Endodermal cell (in vitro differentiated cells): Measurements from ENCODE around the gene MBOAT1. TPM values are rescaled to one million over a fixed set of nuclear protein-coding genes. Genes with fewer than 3 reads are reported as not detected.

Experiments used
- DNase-seq: peaks from one replicate; pipeline ENCODE4 v3.0.0-alpha.2; 2017
- H3K27ac ChIP-seq: 2 replicates; pipeline ENCODE4 v1.5.1; 2013; ENCODE audit warnings: mild to moderate bottlenecking, low read depth, low read length, moderate library complexity
- H3K27me3 ChIP-seq: 2 replicates; pipeline ENCODE4 v1.6.1; 2013; ENCODE audit warnings: mild to moderate bottlenecking, low read length, moderate library complexity; ENCODE audit not compliant: insufficient read depth, control insufficient read depth, poor library complexity, severe bottlenecking
- H3K36me3 ChIP-seq: 2 replicates; pipeline ENCODE4 v1.7.0; 2013; ENCODE audit warnings: mild to moderate bottlenecking, low read length, moderate library complexity; ENCODE audit not compliant: control insufficient read depth, insufficient read depth
- H3K4me1 ChIP-seq: one replicate; pipeline ENCODE4 v1.7.0; 2013; ENCODE audit warnings: low read length; ENCODE audit not compliant: control insufficient read depth, insufficient read depth
- H3K4me3 ChIP-seq: 2 replicates; pipeline ENCODE4 v1.5.1; 2013; ENCODE audit warnings: mild to moderate bottlenecking, low read length, moderate library complexity
- H3K9ac ChIP-seq: 2 replicates; pipeline ENCODE4 v1.6.1; 2013; ENCODE audit warnings: mild to moderate bottlenecking, low read length, moderate library complexity; ENCODE audit not compliant: poor library complexity, severe bottlenecking; ENCODE audit errors: extremely low read depth
- H3K9me3 ChIP-seq: 2 replicates; pipeline ENCODE4 v1.6.1; 2013; ENCODE audit warnings: mild to moderate bottlenecking, low read length, moderate library complexity; ENCODE audit not compliant: control insufficient read depth
- H3K27ac Mint-ChIP-seq: 2 replicates; pipeline ENCODE4 v1.8.0; 2020; ENCODE audit warnings: mixed read lengths
- H3K27me3 Mint-ChIP-seq: 2 replicates; pipeline ENCODE4 v1.8.0; 2021; ENCODE audit warnings: mild to moderate bottlenecking, mixed read lengths; ENCODE audit not compliant: insufficient read depth
- H3K36me3 Mint-ChIP-seq: 2 replicates; pipeline ENCODE4 v1.8.0; 2020; ENCODE audit warnings: low read depth, mixed read lengths
- H3K4me1 Mint-ChIP-seq: 2 replicates; pipeline ENCODE4 v1.8.0; 2020; ENCODE audit warnings: mixed read lengths
- H3K4me3 Mint-ChIP-seq: 2 replicates; pipeline ENCODE4 v1.8.0; 2020; ENCODE audit warnings: mild to moderate bottlenecking, moderate library complexity, mixed read lengths
- H3K9me3 Mint-ChIP-seq: 2 replicates; pipeline ENCODE4 v1.8.0; 2020; ENCODE audit warnings: mild to moderate bottlenecking, mixed read lengths
- WGBS, 2 experiments: methylation state at CpG; one replicate each; pipeline versions ENCODE4 v1.1.5 to v1.1.7; 2013; ENCODE audit warnings: missing lambda C conversion rate in 2 of 2, mixed read lengths in 1 of 2; ENCODE audit not compliant: insufficient coverage in 1 of 2, insufficient read length in 1 of 2; 5-methylcytosine and 5-hydroxymethylcytosine counted together
- total RNA-seq, 2 donors: library from RNA; stranded (reverse); fragmentation: NEBNext Ultra II Directional in 1 of 2; extraction: Animal tissue kit (Norgen Biotek cat#: 25700) in 1 of 2; gene quantifications; 2 replicates in 1 of 2; 3 replicates in 1 of 2; pipeline ENCODE4 v1.2.1, GENCODE V29; 2021
- TF ChIP-seq, protein P1 (sequence below): fragments of 200-600 bp; sonication (generic); conservative IDR thresholded peaks from 2 replicates; pipeline ENCODE4 v1.5.0; 2021; ENCODE audit warnings: antibody characterized with exemption, mild to moderate bottlenecking

Gene MBOAT1
- total RNA-seq, 2 donors from 2014 or later = 7.7 to 9.4 TPM

DNA sequence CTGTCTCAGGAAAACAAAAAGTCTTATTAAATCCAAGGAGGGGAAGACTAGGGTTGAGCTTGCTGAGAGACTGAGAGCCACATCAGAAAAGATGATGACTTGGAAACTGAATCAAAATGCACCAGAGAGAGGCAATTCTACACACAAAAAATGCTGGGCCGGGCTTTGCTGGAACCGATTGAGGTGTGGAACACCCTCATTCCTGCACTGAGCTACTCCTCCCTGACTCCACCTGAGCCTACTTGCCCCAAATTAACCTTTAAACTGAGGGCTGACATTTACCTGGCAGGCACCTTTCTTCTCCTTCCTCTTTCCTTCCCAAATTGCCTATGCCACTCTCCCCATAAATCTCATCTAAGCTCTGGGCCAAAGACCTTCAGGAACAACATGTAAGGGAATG lies 40.8 kb upstream of the MBOAT1 start:
- Histone ChIP-seq H3K36me3 (no peaks in the 10 kb centered on the region), H3K27ac (no peak overlapping the region), H3K9me3 (no peaks in the 10 kb centered on the region), H3K9ac (no peak overlapping the region), H3K4me1 (no peaks in the 10 kb centered on the region), H3K27me3 (no peaks in the 10 kb centered on the region), H3K4me3 (no peak overlapping the region)
- no peak for DNase-seq
- TF ChIP-seq, protein P1, sequence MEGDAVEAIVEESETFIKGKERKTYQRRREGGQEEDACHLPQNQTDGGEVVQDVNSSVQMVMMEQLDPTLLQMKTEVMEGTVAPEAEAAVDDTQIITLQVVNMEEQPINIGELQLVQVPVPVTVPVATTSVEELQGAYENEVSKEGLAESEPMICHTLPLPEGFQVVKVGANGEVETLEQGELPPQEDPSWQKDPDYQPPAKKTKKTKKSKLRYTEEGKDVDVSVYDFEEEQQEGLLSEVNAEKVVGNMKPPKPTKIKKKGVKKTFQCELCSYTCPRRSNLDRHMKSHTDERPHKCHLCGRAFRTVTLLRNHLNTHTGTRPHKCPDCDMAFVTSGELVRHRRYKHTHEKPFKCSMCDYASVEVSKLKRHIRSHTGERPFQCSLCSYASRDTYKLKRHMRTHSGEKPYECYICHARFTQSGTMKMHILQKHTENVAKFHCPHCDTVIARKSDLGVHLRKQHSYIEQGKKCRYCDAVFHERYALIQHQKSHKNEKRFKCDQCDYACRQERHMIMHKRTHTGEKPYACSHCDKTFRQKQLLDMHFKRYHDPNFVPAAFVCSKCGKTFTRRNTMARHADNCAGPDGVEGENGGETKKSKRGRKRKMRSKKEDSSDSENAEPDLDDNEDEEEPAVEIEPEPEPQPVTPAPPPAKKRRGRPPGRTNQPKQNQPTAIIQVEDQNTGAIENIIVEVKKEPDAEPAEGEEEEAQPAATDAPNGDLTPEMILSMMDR = no peak
- Mint-ChIP-seq H3K27me3 (no peaks in the 10 kb centered on the region), H3K4me3 (no peak overlapping the region), H3K27ac (no peak overlapping the region), H3K36me3 (no peaks in the 10 kb centered on the region), H3K9me3 (no peaks in the 10 kb centered on the region), H3K4me1 (no peaks in the 10 kb centered on the region)
- 70 to 80% methylated on average over 1 to 2 of the region's 2 CpGs for WGBS, 2 experiments

- no peaks in the 10 kb centered on the region for H3K27me3 ChIP-seq
- WGBS, 2 experiments = 85 to 95% methylated on average over 5 to 6 of the region's 6 CpGs
Observed at GRCh38 chr6:20252311-20252710, 40.0 kb upstream of the MBOAT1 start.

GRCh38 chr6:20251525-20251924 lies 39.3 kb upstream of the MBOAT1 start:
- Histone ChIP-seq H3K9me3 (no peaks in the 10 kb centered on the region), H3K9ac (no peak overlapping the region), H3K27ac (no peak overlapping the region), H3K4me3 (no peak overlapping the region), H3K27me3 (no peaks in the 10 kb centered on the region), H3K36me3 (no peaks in the 10 kb centered on the region), H3K4me1 (no peaks in the 10 kb centered on the region)
- no peaks in the 10 kb centered on the region for H3K27me3 Mint-ChIP-seq
- TF ChIP-seq, protein P1 = no peak
- no peak overlapping the region for H3K4me3 Mint-ChIP-seq
- H3K27ac Mint-ChIP-seq = no peak overlapping the region
- no peak for DNase-seq
- peaks cover 2% of the 10 kb centered on the region for H3K4me1 Mint-ChIP-seq
- H3K9me3 Mint-ChIP-seq = peaks cover 2% of the 10 kb centered on the region
- no peaks in the 10 kb centered on the region for H3K36me3 Mint-ChIP-seq
- 88 to 92% methylated on average over 4 to 5 of the region's 5 CpGs for WGBS, 2 experiments

More at GRCh38 chr6:20252311-20252710, 40.0 kb upstream of the MBOAT1 start:
- H3K27ac ChIP-seq = no peak overlapping the region
- no peaks in the 10 kb centered on the region for H3K36me3 Mint-ChIP-seq
- H3K36me3 ChIP-seq = no peaks in the 10 kb centered on the region
- H3K9me3 Mint-ChIP-seq = no peaks in the 10 kb centered on the region
- TF ChIP-seq, protein P1 = no peak
- no peak overlapping the region for H3K4me3 Mint-ChIP-seq
- no peaks in the 10 kb centered on the region for H3K9me3 ChIP-seq
- H3K27ac Mint-ChIP-seq = no peak overlapping the region
- no peaks in the 10 kb centered on the region for H3K27me3 Mint-ChIP-seq
- no peaks in the 10 kb centered on the region for H3K4me1 Mint-ChIP-seq
- no peak for DNase-seq
- H3K4me1 ChIP-seq = no peaks in the 10 kb centered on the region
- no peak overlapping the region for H3K9ac ChIP-seq
- no peak overlapping the region for H3K4me3 ChIP-seq
